NT2/D1 (cell line): ENCODE measurements around the gene MED9.

ENCODE experiments used
- SUZ12 ChIP-seq: IDR thresholded peaks from 2 replicates; pipeline ENCODE4 v1.6.1; 2011; ENCODE audit not compliant: insufficient read length, insufficient read depth; ENCODE audit errors: extremely low read depth
- YY1 ChIP-seq: IDR thresholded peaks from 2 replicates; pipeline ENCODE4 v1.6.1; 2011; ENCODE audit not compliant: insufficient read length, insufficient read depth
- ZNF274 ChIP-seq: IDR thresholded peaks from 2 replicates; pipeline ENCODE4 v1.6.1; 2011; ENCODE audit warnings: mild to moderate bottlenecking, low read depth, low read length

GRCh38 chr17:17519886-17520285 lies 43.1 kb downstream of the MED9 start:
- TF ChIP-seq ZNF274: no peak
- TF ChIP-seq YY1: no peak
- no peak for TF ChIP-seq SUZ12
